Measurements from ENCODE around the gene TSSK2.
A peak's percentile ranks its signal among the peaks of the same experiment; 100 is the strongest.

Gene TSSK2

DNA sequence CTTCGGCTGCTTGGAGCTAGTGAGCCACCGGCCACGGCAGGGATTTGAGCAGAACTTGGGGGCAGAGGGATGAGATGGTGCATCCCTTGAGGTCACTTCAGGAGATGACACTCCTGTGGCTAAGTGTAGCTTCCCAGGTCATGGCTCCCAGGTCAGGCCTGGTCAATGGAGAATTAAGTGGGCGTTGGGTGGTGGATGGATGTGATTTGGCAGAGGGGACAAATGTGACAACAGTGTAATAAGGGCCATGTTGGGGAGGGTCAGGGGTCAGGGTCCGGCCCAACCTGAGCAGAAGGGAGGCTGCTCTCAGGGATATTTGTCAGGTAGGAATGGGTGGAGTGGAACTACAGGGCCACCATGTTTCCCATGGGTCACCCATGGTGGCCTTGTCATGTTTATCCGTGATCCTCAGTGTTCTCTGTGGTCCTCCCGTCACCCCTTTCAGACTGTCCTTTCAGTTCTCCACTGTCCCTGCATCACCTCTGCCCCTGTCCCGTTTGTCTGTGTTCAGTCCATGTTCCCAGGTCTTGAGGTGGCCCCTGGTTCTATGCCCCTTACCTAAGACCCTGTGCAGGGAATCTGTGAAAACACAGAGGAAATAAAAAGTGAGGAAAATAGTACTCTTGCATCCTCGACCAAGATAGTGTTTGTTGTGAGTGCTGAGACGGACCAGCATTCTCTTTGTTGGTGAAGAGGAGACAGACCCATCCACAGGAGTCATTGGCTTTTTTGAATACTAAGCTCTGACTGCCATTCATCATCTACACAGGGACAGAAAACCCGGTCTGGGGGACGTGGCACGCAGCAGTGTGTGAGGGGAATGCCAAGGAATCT lies 41.3 kb downstream of the TSSK2 start:
- no peak for DNase-seq

DNA sequence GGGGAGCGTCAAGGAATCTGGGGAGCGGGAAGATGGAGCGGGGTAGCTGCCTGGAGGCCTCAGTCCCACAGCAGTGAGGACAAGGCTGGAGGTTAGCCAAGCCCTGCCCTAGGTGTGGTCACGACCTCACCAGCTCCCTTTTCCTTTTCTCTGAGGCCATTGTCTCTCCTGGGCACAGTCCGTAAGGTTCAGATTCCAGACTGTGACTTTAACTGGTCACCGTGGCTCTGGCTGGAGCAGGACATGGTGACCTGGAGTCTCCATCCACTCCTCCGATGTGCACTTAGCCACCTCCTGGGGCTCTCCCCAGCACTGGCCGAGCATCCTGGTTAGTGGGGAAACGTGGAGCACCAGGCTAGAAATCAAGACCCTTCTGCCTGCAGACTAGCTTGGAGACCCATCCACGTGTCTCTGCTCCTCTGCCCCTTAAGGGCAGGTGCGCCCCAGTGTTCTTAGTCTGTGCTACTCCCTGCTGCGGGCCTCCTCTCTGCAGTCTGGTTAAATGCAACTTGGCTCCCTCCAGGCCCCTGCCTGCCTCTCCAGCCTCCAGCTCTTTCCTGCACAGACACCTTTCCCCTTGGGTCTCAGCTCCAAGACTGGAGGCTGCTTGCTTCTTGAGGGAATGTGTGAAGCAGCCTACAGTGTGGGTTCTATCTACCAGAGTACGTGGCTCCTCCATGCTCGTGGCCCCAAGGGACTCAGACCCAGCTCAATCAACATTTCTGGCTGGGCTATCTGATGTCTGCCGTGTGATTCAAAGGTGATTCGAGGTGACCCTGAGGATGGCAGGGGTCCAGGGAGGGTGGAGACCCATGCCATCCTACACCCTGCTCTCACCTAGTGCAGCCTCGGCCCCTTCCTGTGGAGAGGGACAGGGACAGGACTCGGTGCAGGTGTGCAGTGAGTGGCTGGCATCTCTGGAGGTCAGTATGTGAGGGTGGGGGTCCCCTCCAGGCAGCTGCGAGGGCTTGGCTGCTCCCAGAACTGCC lies 42.2 kb downstream of the TSSK2 start:
- DNase-seq: no peak

DNA sequence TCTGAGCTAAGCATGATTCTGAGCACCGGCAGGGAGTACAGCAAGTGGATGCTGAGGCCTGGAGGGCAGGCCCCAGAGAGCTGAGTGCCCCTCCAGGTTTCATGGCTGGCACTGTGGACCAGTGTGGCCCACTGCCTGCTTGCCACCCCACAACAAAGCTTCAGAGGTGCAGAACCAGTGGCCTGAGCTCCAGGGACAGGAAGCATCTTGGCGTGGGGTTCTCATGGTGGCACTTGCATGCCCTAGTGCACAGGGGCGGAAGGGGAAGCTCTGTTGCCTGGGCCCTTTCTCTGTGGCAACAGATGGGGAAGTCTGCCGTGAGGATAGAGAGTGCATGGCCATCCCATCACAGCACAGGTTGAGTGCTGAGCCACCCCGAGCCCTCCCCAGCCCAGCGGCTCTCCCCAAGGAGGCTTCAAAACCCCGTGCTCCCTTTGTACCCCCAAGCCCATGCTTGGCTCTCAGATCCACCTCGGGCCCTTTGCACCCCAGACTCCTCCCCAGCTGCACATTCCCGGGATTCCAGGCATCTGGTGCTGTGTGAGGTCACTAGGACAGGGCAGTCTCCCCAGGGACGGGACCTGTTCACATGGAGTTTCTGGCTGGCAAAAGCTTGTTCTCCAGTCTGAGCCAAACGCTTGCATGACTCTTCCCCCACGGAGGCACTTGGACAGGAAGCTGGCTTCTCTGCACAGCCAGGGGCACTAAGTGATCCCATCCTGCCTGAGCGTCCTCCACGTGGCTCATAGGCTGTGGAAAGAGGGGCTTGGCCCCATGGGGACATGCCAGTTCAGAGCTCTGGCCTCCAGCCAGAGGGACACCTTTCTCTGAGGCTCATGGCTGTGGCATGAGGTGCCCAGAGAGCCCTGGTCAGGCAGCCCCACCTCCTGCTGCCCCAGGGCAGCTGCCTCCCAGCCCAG lies 43.3 kb downstream of the TSSK2 start:
- peak; percentile 6 for DNase-seq

DNA sequence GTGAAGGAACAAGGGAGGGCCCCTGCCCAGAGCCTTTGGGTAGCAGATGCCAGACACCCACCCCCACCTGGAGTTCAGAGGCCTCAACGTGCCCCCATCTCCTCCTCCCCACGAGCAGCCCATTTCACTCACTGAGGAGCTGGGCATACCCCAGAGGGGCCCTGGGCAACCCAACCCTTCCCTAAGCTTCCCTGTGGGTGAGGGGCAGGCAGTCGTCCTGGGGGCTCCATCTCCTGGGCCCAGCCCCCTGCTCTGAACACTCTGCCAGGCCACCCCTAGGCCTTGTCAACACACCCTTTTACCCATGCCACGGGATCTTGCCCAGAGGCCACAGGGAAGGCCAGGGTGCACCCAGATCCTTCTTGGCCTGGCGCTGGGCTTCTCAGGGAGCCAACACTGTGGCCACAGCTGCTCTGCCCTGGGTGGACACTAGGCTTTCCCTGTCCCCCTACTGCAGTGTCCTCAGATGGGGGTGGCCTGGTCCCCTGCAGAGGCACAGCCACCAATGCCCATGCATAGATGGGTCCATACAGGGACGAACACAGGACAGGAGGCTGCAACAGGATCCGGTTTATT lies 44.0 kb downstream of the TSSK2 start:
- no peak for DNase-seq

DNA sequence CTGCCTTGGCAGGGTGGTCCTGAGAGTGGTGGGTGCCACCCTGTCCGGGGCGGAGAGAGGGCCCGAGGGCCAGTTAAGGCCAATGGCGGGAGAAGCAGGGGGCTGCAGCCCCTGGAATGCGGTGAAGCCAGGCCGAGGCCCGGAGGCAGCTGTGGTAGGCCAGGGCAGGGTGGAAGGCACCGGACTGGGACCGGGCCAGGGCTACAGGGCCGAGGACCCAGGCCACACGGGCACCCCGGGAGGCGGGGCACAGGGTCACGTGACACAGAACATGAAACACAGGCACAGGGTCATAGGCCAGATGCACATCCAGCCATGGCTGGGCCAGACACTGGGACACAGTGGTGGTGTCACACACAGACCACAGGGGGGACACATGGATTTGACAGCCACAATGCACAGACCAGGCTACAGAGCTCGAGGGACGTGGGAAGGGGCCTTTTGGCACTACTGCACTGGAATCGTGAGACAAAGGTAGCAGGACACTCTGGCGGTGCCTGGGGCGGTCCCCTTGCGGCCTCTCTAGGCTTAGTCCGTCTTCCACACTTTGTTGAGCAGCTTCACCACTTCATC lies 44.6 kb downstream of the TSSK2 start:
- DNase-seq: no peak

DNA sequence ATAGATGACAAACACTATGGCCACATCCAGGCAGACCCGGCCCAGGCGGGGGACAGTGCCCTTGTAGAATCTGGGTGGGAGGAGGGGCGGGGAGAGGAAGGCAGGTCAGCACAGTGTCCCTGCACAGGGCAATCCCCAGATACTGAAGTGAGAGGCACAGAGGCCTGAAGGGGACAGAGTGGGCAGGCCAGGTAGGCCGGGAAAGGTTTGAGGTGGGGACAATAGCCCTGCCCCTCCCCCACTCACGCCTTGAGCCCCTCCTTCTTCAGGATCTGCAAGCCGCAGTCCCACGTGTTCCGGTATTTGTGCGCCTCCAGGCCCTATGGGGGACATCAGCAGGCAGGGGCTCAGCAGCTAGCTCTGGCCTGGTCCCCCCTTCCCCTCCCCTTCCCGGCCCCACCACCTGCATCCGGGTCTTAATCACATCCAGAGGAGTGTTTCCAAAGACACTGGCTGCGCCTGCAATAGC lies 45.1 kb downstream of the TSSK2 start:
- DNase-seq: no peak

DNA sequence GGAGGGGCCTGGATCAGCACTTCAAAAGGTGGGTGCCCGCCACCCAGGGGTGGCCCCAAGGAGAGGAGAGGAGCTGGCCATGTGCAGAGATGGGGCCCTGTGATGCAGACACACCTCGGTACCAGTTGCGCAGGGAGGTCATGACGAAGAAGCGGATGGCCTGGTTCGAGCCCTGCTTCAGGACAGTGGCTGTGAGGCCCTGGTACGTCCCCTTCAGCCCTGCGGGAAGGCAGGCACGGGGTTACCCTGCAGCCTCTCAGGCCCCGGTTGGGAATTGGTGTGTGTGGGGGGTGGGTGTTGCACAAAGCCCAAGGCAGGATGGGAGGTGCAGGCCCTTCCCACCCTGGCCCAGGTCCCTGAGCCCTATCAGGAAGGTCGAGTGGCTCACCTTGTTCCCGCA lies 45.6 kb downstream of the TSSK2 start:
- no peak for DNase-seq

DNA sequence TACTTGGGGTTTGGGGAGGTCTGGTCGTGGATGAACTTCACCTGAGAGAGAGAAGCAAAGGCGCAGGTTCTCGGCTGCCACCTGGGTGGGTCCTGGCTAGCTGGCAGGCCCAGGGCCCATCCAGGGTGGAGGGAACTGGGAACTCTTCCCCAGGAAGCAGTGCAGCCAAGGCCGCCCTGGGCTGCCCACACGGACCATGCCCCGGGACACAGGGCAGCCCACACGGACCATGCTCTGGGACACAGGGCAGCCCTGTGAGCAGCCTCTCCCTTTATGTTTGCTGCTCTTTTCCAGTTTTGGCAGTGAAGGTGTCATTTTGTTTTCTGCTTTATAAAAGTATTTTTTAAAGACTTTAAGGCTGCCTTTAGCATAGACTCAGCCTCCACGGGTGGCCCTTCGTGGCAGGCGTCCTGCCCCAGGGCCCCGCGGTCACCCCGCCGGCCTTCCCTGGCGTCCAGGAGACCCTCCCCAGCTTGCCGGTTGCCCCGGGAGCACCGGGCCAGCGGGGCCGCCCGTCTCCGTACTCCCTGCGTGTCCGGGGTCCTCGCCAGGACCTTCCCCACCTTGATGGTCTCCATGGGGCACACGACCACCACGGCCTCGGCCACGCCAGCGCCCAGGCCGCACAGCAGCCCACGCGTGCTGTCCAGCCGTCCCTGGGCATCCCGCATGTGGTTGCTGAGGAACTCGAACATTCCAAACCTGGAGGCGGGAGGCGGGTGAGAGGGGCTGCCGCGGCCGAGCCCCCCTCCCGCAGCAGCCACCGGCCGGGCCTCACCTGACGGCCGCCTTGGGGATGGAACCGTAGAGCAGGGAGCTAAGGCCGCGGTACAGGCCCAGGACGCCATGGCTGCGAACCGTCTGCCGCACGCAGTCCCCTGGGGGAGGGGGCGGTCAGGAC lies 46.3 kb downstream of the TSSK2 start:
- DNase-seq: no peak

DNA sequence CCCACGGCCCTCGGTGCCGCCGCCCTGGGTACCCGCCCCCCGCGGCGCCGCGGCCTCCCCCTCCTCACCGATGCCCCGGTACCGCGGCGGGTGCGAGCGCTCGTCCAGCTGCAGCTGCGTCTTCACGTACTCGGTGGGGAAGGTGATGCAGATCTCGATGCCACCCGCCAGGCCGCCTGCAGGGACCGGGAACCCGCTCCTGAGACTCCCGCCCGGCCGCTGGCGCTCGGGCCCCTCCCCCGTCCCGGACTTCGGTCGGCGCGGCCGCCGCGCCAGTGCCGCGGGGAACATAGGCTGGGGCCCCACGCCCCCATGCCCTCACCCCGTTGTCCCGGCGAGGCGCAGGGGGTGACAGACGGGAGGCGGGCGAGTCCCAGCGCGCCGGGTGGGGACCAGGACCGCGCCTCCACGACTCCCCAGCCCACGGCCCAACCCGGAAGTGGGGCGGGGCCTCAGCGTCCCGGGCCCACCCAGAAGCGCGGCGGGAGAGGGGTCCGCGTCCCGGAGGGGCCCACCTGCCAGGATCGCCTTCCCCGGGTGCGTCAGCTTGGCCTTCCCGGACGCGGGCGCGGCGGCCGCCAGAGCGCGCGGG lies 47.1 kb downstream of the TSSK2 start:
- DNase-seq: no peak

DNA sequence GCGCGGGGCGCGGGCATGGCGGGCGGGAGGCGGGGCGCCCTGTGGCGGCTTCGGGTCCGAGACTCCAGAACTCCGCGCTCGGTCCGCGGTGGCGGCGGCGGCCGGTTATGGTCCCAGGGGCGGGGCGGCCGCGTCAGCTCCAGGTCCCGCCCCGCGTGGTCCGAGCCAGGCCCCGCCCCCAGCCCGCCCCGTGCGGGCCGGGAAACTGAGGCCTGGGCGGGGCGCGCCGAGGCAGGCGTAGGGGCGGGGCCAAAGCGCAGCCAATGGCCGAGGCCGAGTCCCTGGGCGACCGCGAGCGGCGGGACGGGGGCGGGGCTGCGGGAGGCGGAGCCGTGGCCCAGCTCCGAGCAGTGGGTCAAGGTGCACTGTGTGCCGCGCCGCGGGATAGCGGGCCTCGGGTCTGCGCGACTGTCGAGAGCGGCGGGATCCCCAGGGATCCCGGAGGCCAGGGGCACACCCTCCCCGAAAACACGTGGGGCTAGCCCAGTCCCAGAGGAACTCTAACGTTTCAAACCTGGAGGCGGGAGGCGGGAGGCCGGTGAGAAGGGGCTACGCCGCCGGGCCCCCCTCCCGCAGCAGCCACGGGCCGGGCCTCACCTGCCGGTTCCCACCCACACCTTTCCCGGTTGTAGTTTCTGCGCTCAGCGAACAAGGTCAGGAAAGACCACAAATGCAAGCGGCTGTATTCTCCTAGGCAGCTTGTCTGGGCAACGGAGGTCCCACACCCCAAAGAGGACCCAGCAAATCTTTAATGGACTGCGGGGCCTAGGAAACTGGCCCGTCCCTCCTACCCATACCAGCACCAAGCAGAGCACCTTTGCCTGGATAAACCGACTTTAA lies 47.8 kb downstream of the TSSK2 start, which contains the start of gene SLC25A1:
TSS of gene SLC25A1 (minus strand) at position 80 of the 840 bp plus-strand sequence. CDS start at position 17, 63 bp downstream.
- peak; percentile 61 for DNase-seq

DNA sequence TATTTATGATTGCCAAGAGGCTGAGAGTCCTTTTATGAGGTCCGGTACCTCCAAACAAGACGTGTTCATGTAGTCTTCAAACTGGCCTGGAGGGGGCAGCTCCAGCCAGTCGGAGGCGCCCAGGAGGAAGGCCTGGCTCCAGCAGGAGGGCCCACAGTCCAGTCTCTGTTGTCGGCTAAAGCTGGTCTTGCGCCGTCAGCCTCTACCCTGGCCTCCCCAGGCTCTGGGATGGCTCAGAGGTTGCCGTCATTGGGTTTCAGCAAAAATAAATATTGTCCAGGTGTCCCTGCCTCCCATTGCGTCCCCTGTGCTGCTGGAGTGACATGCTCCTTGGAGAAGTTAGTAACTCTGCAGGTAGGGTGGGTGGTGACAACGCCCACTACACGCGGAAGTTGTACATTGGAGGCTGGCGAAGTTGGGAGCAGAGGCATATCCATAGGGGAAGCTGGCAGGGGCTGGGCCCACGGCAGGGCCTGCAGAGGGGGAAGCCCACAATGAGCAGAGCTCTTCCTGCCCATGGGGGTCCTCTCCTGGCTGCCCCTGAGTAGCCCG lies 48.5 kb downstream of the TSSK2 start:
- peak; percentile 61 for DNase-seq

DNA sequence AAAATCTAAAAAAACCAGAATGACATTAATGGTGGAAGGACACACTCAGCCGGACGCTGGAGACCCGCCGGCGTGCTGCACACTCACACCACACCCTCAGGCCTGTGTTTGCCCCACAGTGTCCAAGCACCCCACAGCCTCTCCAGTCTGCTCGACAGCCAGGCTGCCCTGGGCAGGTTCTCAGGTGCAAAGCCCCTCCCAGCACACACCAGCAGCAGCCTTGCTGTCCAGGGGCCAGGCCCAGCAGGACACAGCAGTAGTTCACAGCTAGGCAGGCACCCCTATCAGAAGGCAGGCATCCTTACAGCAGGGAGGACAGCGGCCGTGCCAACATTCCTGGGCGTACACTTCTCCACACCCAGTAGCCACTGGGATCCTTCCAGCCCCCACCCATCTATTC lies 49.1 kb downstream of the TSSK2 start:
- no peak for DNase-seq

DNA sequence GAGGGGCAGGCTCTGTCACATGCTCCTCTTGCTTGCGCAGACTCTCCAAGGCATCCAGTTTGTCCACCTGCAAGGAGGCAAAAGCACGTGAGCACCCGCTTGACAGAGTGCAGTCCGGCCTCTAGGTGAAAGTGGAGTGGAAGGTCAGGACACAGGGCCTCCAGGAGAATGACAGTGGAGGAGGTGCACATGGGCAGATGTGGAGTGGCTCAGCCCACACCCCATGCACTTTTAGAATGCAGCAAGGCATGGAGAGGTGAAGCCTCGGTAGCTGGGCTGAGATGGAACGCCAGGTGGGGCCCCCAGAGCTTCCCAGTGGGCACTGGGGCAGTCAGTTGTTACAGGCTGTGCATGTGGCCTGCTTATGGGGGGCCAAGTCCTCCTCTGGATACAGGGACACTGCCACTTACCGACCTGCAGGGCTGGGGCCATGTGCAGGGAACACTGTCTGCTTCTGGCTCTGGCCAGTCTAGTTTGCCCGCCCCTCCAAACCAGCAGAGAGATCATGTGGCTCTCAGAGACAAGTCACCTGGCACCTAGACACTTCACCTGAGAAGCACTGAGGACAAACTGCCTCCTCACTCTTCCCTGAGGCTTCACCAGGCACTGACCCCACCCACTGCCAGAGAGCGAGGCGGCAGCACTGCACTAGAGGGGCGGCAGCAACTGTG lies 49.8 kb downstream of the TSSK2 start:
- DNase-seq: no peak

DNA sequence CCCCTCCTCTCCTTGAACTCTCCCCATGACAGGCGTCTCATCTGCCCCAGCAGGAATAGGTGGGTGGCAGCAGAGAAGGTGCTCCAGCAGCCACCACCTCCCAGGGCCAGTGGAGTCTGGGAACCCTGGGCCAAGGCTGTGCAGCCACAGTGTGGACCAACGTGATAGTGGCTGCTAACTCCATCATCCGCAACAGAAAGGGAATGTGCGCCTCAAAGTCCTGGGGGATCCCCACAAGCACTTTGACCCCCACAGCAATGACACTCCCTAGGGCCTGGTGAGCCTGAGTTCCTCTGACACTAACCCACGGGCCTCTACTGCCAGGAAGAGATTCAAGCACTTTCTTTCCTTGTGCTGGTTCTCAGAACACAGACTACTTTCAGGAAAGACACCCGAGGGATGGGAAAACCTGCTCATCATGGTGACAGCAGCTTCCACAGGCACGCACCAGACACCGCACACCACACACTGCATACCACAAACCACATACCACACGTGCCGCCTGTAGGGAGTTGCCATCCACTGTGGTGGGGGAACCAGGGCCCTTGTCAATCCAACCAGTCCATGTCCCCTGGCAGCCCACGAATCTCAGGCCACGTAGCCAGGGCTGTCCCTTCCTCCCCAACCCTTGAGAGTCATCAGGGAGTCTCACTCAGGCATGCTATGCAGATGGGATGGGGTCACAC lies 50.8 kb downstream of the TSSK2 start:
- DNase-seq: no peak
